IPS-18c (cell line): ENCODE measurements around the gene ACTR5.

Source experiments
- H3K4me3 ChIP-seq: 2 replicates; pipeline ENCODE4 v1.7.0; 2013; ENCODE audit warnings: low read depth, mild to moderate bottlenecking, low read length, moderate library complexity; ENCODE audit not compliant: insufficient read depth
- H3K9me3 ChIP-seq: one replicate; pipeline ENCODE4 v1.6.1; 2013; ENCODE audit warnings: mild to moderate bottlenecking, low read length, moderate library complexity; ENCODE audit not compliant: control insufficient read depth, insufficient read depth

Gene ACTR5

DNA sequence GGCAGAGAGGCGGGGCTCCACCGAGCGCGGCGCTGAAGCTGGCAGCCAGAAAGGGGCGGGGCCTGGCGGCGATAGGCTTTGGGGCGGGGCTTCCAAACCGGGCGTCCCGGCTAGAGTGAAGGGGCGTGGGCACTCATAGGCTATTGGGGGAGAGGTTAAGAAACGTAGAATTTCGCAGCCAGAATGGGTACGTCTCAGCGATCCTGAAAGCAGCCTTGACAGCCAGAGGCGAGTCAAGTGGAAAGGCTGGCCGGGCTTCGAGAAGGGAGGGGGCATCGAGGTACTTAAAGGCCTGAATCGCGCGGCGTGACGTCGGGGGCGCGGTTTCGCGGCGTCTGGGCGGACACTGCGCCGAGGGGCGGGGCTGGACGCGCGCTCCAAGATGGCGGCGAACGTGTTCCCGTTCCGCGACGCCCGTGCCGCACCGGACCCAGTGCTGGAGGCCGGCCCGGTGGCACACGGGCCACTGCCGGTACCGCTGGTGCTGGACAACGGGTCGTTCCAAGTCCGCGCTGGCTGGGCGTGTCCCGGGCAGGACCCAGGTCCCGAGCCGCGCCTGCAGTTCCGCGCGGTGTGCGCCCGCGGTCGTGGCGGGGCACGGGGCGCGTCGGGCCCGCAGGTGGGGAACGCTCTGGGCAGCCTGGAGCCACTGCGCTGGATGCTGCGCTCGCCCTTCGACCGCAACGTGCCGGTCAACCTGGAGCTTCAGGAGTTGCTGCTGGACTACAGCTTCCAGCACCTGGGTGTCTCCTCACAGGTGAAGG lies at the start of gene ACTR5:
TSS of gene ACTR5 (plus strand) at position 364 of the 764 bp plus-strand sequence. CDS start at position 383, 19 bp downstream.
- Histone ChIP-seq H3K9me3 (no peaks in the 10 kb centered on the region), H3K4me3 (peak within 1 kb of the TSS; percentile 73)

DNA sequence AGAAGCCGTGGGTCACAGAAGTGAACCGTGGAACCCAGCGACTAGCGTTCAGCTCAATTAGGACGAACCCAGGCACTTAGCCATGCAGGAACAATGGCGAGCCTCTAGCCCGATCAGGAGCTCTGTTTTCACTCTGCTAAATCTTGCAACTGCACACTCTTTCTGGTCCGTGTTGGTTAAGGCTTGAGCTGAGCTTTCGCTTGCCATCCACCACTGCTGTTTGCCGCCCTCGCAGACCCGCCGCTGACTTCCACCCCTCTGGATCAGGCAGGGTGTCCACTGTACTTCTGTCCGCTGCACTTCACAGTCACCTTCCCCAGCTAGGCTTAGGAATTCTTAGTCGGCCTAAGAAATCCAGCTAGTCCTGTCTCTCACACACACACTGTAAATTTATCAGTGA lies 49.7 kb upstream of the ACTR5 start:
- Histone ChIP-seq H3K9me3 (no peaks in the 10 kb centered on the region), H3K4me3 (no peak overlapping the region)

DNA sequence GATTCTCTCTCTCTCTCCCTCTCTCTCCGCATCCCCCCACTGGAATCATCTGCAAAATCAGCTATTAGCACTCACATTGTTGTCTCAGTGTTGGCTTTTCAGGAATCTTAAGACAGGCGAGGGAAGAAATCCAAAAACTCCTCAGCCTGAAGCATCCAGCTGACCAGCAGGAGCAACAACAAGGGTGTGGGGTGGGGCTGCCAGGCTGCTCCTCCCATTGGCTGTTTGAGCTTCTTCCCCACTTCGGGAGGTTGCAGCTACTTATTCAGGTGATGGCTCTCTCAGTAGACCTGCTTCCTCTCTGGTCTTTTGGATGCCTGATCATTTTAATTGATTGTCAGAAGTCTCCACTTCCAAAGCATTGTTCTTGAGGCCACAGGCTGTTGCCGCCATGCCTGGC lies 48.1 kb upstream of the ACTR5 start:
- H3K9me3 ChIP-seq, result no peaks in the 10 kb centered on the region
- no peak overlapping the region for H3K4me3 ChIP-seq

DNA sequence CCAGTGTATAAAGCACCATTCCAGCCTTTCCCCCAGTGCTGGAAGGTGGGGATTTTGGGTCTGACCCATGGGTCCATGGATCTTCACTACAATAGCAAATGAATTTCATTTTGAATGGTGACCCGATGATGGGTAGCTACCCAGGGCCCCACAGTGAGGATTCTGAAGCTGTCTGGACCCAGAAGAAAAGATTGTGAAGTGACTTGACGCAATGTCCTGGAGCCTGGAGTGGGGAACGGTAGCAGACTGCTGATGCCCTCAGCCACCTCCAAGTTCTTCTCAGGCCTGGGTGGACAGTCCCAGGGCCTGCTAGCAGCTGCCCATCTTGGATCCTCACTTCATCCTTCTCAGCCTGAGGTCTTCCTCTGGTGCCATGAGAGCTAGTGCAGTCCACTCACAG lies 47.3 kb upstream of the ACTR5 start:
- H3K9me3 ChIP-seq, result no peaks in the 10 kb centered on the region
- H3K4me3 ChIP-seq, result no peak overlapping the region

DNA sequence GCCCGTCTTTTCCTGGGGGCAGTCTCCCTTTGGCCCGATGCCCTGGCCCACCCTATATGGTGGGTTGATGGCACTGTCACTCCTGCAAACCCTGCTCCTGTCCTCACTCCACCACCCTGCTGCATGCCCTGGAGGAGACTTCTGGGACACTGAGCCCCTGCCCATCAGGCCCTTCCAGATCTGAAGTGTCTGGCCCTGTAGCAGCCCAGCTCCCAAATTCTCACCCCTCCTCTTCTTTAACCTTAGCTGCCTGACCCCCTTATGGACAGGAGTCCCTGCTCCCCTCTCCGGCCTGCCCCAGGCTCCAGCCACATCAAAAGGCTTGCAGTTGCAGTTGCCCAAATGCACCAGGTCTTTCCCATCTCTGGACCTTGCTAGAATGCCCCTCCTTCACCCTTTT lies 44.7 kb upstream of the ACTR5 start:
- H3K4me3 ChIP-seq, result no peak overlapping the region
- H3K9me3 ChIP-seq, result no peaks in the 10 kb centered on the region

DNA sequence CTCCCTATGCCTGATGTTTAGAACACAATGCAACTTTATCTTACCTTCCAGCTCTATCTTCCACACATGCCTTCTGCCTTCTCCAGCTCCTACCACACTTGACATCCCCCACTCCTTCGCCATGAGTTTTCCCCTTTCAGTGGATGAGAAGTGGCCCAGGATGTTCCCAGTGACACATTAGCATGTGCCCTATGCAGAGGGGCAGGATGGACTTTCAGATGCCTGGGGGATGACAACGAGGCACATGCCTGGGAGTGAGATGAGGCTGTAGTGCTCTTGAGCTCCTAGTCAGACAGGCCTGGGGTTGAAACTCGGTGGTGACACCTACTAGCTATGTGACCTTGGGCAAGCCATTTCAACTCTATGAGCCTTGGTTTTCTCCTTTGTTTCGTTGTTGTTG lies 44.1 kb upstream of the ACTR5 start:
- Histone ChIP-seq H3K9me3 (no peaks in the 10 kb centered on the region), H3K4me3 (no peak overlapping the region)

DNA sequence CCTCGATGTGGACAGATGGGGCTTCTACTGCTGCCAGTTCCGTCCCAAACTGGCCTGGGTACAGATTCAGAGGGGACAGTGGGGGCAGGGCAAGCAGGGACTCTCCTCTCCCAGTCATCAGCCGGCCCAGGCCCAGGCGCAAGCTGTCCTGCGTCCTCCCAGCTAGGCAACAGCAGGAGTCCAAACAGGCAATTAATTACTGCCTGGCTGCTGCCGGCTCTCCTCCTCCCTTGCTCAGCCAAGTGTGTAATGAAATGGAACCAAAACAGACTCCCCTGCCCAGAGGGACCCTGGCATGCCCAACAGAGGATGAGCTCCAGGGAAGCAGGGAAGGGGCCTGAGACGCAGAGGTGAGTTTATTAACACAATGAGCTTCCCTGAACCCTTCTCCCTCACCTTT lies 41.8 kb upstream of the ACTR5 start:
- H3K4me3 ChIP-seq, result no peak overlapping the region
- H3K9me3 ChIP-seq, result no peaks in the 10 kb centered on the region

DNA sequence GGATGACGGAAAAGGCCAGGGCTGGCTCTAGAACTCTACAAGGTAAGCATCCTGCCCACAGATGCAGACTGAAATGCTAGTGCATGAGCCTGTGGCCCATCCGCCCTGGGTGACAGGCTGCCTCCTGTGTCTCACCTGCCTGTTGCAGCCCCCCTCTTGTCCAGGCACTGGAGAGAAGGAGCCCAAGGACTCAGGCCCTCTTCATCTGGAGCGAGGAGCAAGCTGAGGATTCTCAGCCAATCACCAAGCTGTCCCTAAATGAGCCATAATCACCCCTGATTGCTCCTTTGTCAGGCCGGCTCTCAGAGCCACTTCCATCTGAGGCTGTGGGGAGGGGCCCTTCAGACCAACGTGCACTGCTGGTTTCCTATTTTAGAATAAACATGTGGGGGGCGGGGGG lies 34.0 kb upstream of the ACTR5 start:
- H3K4me3 ChIP-seq, result no peak overlapping the region
- no peaks in the 10 kb centered on the region for H3K9me3 ChIP-seq

DNA sequence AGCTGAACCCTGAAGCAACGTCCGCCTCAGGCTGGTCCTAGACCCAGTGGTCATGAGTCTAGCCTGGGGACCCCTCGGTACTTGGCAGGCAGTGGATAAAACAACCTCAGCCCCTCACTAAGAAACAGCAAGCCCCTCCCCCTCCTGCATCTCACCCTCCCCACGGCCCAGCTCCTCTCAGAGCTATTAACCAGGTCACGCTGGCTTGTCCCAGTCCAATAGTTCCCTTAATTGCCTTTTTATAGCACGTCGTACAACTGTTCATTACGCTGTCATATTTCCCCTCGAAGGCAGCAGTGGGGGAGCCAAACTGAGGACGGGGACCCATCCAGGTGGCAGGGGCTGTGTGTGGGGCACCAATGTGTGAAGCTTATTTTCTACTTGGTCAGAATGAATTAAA lies 32.6 kb upstream of the ACTR5 start:
- no peak overlapping the region for H3K4me3 ChIP-seq
- no peaks in the 10 kb centered on the region for H3K9me3 ChIP-seq

DNA sequence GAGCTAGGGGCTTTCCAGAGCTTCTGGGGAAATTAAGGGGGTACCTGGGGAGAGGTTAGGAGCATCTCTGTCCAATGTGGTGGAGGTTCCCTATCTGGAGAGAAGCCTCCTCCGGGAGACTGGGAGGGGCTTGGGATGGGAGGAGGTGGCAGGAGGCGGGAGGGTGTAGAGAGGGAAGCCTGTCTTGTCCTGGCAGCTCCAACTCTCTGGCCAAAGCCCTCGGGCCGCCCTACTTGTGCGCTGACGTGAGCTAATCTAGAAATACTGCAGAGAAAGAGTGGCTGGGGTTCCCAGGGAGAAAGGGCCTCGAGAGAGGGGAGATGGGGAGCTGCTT lies 25.6 kb upstream of the ACTR5 start:
- peak overlapping the region; percentile 28; the same call in 1 of the 2 replicates for H3K4me3 ChIP-seq
- no peaks in the 10 kb centered on the region for H3K9me3 ChIP-seq

DNA sequence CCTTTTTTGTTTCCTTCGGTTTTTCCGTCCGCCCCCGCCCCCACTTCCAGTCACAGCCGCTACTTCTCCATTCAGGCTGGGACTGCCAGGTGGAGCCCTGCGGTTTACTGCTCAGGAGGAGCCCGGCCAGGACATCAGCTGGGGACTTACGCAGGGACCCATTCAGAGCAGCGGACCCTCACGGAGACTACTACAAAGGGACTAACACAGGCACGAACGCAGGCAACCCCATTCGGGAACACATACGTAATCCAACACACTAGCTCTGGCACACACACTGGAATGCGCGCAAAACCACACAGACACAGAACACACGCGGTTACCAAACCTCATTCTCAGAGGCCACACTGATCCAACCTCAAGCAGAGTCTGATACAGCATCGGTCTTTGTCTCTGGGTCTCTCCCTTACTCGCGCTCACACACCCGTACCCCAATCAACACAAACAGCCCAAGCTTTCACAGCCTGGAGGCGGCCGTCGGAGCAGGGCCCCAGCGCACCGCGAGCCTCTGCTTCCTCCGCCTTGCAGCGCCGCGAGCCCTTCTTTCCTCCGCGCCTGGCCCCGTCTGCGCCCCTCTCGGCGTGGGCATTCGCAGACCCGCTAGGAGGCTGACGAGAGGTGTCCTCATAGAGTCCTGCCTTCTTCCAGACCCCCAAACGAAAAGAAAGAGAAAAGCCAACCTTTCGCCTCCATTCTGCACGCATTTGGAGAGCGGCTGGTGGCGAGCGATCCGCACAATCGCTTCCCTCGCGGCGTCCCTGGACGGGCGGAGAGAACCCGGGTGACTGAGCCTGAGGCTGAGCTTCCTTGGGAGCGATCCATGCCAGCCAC lies 25.0 kb upstream of the ACTR5 start:
- Histone ChIP-seq H3K9me3 (no peaks in the 10 kb centered on the region), H3K4me3 (peak overlapping the region; percentile 47)

DNA sequence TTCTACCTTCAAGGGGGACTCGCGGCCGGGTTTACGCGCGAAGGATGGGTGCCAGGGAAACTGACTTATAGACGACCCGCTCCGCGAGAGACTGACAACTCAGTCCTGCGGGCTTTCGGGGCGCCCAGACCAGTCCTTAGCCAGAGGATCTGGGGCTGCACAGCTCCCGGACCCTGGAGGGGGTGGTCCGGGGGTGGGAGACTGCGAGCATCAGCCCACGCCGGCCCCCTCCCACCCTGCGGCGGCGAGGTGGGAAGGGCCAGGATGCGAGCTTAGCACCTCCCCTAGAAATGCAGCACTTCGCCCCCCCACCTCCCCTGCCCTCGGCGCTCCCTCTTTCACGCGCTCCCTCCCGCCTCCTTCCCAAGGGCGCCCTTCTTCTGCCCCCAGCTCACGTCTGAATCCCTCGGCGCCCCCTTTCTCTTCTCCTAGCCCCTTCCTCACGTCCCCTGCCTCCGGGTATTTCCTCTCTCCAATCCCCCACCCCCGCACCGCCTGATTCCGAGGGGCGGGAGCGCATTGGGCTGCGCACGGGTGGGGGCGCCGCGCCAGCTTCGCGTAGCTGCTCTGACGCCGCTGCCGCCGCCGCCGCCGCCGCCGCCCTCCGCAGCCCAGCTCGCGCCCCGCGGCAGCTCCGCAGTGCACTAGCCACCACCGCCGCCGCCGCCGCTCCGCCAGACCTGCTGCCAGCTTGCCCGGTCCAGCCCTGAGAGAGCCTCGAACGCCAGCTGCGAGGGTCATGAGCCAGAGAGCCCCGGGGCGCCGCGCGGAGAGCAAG lies 24.2 kb upstream of the ACTR5 start, which contains the start of gene SLC32A1:
TSS of gene SLC32A1 (plus strand) at position 639 of the 778 bp plus-strand sequence. CDS start 239 bp downstream, outside the sequence.
- Histone ChIP-seq H3K4me3 (peak within 1 kb of the TSS; percentile 47), H3K9me3 (no peaks in the 10 kb centered on the region)

DNA sequence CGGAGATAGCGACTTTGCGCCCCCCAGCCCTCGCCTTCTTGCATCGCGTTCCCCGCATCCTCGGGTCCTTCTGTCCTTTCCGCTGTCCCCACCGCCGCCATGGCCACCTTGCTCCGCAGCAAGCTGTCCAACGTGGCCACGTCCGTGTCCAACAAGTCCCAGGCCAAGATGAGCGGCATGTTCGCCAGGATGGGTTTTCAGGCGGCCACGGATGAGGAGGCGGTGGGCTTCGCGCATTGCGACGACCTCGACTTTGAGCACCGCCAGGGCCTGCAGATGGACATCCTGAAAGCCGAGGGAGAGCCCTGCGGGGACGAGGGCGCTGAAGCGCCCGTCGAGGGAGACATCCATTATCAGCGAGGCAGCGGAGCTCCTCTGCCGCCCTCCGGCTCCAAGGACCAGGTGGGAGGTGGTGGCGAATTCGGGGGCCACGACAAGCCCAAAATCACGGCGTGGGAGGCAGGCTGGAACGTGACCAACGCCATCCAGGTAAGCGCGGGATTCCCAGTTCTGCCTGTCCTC lies 23.6 kb upstream of the ACTR5 start:
- peaks cover 2% of the 10 kb centered on the region for H3K9me3 ChIP-seq
- H3K4me3 ChIP-seq, result peak overlapping the region; percentile 47

DNA sequence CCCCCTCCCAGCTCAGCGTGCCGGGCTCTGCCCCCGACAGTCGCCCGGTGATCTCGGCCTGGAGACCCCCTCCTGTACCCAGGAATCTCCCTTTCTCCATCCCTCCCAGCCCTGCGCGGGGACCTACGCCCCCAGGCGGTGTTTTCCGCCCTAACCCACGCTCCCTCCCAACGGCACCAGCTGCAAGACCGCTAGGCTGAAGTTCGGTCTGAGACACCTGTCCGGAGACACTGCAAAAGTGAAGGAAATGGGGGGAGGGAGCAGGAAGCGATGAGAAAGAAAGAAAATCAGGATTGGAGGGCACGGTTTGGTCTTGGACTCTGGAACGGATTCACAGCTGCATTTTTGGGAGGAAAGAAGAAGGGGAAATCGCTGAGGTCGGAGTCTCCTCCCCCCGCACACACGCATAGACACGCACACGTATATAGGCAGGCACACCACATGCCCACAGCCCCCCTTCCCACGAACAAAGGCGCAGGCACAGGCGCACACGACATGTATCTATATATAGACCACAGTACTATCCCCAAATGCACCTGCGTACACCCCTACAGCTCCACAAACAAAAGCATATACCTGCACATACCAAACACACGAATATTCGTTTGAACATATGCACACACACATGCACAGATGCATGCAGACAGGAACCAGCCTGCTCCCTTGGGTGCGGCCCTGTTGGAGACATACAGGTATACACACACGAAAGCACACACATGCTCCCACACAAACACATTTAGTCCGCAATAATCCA lies 22.9 kb upstream of the ACTR5 start:
- H3K4me3 ChIP-seq, result peak overlapping the region; percentile 47; the same call in 1 of the 2 replicates
- H3K9me3 ChIP-seq, result peaks cover 4% of the 10 kb centered on the region

DNA sequence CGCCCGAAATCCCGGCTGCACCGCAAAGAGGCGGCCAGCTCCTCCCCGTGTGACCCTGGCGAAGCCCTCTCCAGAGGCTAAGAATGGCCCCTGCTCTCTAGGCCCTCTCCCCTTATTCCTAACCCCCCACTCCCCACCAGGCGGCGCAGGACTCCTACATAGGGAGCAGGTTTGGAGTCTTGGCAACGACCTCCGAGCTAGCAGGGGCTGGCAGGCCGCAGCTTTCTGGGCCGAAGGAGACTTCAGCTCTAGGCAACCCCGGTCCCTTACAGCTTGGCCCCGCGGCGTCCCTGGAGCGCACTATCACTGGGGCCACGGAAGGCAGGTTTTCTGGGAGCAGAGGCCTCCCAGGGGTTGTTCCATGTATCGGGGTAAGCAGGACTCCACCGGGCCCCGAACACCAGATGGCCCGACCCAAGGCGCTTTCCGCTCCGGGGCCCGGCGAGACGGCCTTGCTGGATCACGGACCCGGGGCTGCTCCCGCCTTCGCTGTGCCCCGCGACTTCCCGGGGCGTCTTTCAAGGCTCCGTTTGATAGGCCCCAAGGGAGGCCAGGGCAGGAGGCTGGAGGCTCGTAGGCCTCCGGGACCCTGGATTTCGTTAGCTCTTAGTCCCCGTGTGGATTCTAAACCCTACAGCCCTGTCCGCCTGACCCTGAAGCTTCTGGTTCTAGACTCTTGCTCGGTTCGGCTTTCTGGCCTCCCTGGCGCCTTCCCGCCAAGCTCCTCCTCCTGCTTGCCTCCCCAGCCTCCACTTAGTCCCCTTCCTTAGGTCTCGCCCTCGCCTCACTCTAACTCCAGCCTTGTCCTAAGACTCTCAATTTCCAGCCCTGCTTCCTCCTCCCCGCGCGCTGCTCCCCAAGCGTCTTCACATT lies 22.1 kb upstream of the ACTR5 start:
- Histone ChIP-seq H3K4me3 (peak overlapping the region; percentile 36; the same call in 1 of the 2 replicates), H3K9me3 (peaks cover 4% of the 10 kb centered on the region)
